DOHH2 (cell line): ENCODE data around the gene PHF21B.

ENCODE experiments used
- H3F3A ChIP-seq: fragments of 200-600 bp; sonication (generic), shearing (Covaris generic); 2 replicates; pipeline ENCODE4 v1.6.0; 2016; ENCODE audit warnings: antibody characterized with exemption, mild to moderate bottlenecking; ENCODE audit not compliant: control insufficient read depth, insufficient read depth
- H3K27ac ChIP-seq: fragments of 200-600 bp; sonication (generic); 2 replicates; pipeline ENCODE4 v1.5.1; 2014; ENCODE audit warnings: low read depth, mild to moderate bottlenecking, low read length, moderate library complexity
- H3K27me3 ChIP-seq: fragments of 200-600 bp; sonication (generic); 2 replicates; pipeline ENCODE4 v1.6.1; 2014; ENCODE audit warnings: mild to moderate bottlenecking, low read length, mixed read lengths; ENCODE audit not compliant: control insufficient read depth
- H3K36me3 ChIP-seq: fragments of 200-600 bp; sonication (generic); 2 replicates; pipeline ENCODE4 v1.6.1; 2014; ENCODE audit warnings: mild to moderate bottlenecking, low read length, moderate library complexity, mixed read lengths; ENCODE audit not compliant: control insufficient read depth
- H3K4me1 ChIP-seq: fragments of 200-600 bp; sonication (generic); 2 replicates; pipeline ENCODE4 v1.6.1; 2014; ENCODE audit warnings: mild to moderate bottlenecking, low read length, mixed read lengths; ENCODE audit not compliant: control insufficient read depth
- H3K4me2 ChIP-seq: fragments of 200-600 bp; sonication (generic); 2 replicates; pipeline ENCODE4 v1.6.0; 2014; ENCODE audit warnings: mild to moderate bottlenecking, low read length, moderate library complexity
- H3K4me3 ChIP-seq: fragments of 200-600 bp; sonication (generic); 2 replicates; pipeline ENCODE4 v1.5.1; 2014; ENCODE audit warnings: mild to moderate bottlenecking, low read length, mixed read lengths
- H3K79me2 ChIP-seq: fragments of 200-600 bp; sonication (generic); 2 replicates; pipeline ENCODE4 v1.6.1; 2014; ENCODE audit warnings: mild to moderate bottlenecking, low read length, mixed read lengths; ENCODE audit not compliant: control insufficient read depth
- H3K9me2 ChIP-seq: fragments of 200-600 bp; sonication (generic); replicated peaks from 2 replicates; pipeline ENCODE4 v1.6.1; 2014; ENCODE audit warnings: mild to moderate bottlenecking, low read length, mixed read lengths; ENCODE audit not compliant: control insufficient read depth
- H3K9me3 ChIP-seq: fragments of 200-600 bp; sonication (generic); 2 replicates; pipeline ENCODE4 v1.6.1; 2014; ENCODE audit warnings: antibody characterized with exemption, low read length, mixed read lengths; ENCODE audit not compliant: control insufficient read depth, insufficient read depth
- H4K20me1 ChIP-seq: fragments of 200-600 bp; sonication (generic); 2 replicates; pipeline ENCODE4 v1.6.0; 2014; ENCODE audit warnings: low read depth, mild to moderate bottlenecking, antibody characterized with exemption, low read length, moderate library complexity; ENCODE audit not compliant: control insufficient read depth, insufficient read depth
- EZH2phosphoT487 ChIP-seq: fragments of 200-600 bp; sonication (generic); IDR thresholded peaks from 2 replicates; pipeline ENCODE4 v1.6.1; 2017; ENCODE audit warnings: borderline replicate concordance, mild to moderate bottlenecking, antibody characterized with exemption, low read length, moderate library complexity, mixed read lengths
- TF ChIP-seq, protein P1 (sequence below): fragments of 200-600 bp; sonication (generic); IDR thresholded peaks from one replicate; pipeline ENCODE4 v1.5.1; 2014; ENCODE audit warnings: antibody characterized with exemption, mild to moderate bottlenecking, low read depth, low read length; ENCODE audit not compliant: poor library complexity, severe bottlenecking

PHF21B gene

DNA sequence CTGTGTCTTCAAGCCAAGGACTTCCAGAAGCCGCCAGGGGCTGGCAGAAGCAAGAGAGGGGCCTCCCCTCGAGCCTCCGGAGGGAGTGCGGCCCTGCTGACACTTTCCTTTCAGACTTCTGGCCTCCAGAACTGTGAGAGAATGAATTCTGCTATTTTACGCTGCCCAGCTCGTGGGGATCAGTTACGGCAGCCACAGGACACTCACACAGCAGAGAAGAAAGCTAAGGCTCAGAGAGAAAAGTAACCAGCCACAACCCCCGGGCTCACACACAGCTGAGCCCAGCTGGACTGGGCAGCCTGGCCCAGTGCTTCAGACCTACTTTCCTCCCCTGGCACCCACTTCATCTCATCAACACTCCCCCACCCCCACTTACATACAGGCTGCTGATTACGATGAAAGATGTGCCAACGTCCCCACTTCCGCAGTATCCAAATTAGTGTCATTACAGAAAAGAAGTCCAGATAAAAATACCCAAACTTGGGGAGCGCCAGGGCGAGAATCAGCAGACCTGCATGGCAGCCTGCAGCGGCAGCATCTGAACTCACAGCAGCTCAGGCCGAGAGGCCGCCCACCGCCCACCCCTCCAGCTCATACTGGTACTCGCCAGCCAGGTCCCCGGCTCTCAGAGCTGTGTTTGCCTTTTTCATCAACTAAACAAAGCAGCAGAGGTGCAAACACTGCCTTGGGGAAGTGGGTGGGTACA is 15.3 kb downstream of the PHF21B start:
- Histone ChIP-seq H3K27ac (no peak overlapping the region), H3K27me3 (no peaks in the 10 kb centered on the region), H3K4me2 (no peak overlapping the region), H3K79me2 (no peaks in the 10 kb centered on the region), H3K36me3 (no peaks in the 10 kb centered on the region), H3K9me2 (no peaks in the 10 kb centered on the region), H3F3A (no peaks in the 10 kb centered on the region), H4K20me1 (no peaks in the 10 kb centered on the region), H3K4me1 (no peaks in the 10 kb centered on the region), H3K9me3 (no peaks in the 10 kb centered on the region), H3K4me3 (no peak overlapping the region)
- TF ChIP-seq, protein P1, sequence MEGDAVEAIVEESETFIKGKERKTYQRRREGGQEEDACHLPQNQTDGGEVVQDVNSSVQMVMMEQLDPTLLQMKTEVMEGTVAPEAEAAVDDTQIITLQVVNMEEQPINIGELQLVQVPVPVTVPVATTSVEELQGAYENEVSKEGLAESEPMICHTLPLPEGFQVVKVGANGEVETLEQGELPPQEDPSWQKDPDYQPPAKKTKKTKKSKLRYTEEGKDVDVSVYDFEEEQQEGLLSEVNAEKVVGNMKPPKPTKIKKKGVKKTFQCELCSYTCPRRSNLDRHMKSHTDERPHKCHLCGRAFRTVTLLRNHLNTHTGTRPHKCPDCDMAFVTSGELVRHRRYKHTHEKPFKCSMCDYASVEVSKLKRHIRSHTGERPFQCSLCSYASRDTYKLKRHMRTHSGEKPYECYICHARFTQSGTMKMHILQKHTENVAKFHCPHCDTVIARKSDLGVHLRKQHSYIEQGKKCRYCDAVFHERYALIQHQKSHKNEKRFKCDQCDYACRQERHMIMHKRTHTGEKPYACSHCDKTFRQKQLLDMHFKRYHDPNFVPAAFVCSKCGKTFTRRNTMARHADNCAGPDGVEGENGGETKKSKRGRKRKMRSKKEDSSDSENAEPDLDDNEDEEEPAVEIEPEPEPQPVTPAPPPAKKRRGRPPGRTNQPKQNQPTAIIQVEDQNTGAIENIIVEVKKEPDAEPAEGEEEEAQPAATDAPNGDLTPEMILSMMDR: no peak
- TF ChIP-seq EZH2phosphoT487: no peak

DNA sequence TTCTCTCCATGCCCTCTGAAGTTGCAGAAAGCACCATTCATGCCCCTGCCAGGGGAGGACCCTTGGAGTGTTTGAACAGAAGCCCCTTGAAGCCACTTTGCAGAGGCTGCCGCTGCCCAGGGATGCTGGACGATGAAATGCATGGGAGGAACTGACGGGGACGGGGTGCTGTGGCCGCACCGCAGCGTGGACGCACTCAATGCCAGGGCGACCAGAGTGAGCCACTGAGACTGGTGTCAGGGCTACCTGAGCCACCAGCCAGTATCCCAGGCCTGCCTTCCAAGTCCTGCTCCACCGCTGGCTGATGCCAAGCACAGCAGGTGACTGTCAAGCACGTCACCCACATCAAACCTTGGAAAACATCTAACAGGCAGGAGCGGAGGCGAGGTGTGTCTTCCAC is 17.6 kb downstream of the PHF21B start:
- Histone ChIP-seq H3K27ac (no peak overlapping the region), H3K79me2 (no peaks in the 10 kb centered on the region), H3K4me3 (no peak overlapping the region), H3K4me1 (no peaks in the 10 kb centered on the region), H3K36me3 (no peaks in the 10 kb centered on the region), H3K27me3 (no peaks in the 10 kb centered on the region), H3K9me3 (no peaks in the 10 kb centered on the region), H4K20me1 (no peaks in the 10 kb centered on the region), H3K4me2 (no peak overlapping the region), H3K9me2 (no peaks in the 10 kb centered on the region), H3F3A (no peaks in the 10 kb centered on the region)
- TF ChIP-seq, protein P1: no peak
- TF ChIP-seq EZH2phosphoT487: no peak

DNA sequence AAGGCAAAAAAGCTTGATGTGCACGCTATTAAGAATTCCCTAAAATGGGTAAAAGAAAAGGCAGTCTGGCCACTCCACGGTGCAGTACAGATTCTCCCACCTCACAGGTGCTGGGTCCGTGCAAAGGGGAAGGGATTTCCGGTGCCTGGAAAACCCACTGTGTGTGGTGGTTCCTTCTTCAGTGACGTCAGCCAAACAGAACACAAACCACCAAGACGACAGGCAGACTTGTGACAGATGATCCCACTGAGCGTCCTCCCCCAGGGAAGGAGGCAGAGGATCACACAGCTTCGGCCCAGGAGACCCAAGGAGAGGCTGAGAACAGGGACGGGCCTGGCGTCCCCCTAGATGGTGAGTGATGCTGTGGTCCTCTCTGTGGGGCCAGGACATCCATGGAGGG is 18.6 kb downstream of the PHF21B start:
- no peak overlapping the region for H3K4me3 ChIP-seq
- TF ChIP-seq, protein P1: no peak
- no peak for TF ChIP-seq EZH2phosphoT487
- H3K9me2 ChIP-seq: no peaks in the 10 kb centered on the region
- H3K27me3 ChIP-seq: no peaks in the 10 kb centered on the region
- no peaks in the 10 kb centered on the region for H3K79me2 ChIP-seq
- no peak overlapping the region for H3K4me2 ChIP-seq
- H4K20me1 ChIP-seq: no peaks in the 10 kb centered on the region
- no peaks in the 10 kb centered on the region for H3K9me3 ChIP-seq
- H3K36me3 ChIP-seq: no peaks in the 10 kb centered on the region
- H3K4me1 ChIP-seq: no peaks in the 10 kb centered on the region
- no peak overlapping the region for H3K27ac ChIP-seq
- no peaks in the 10 kb centered on the region for H3F3A ChIP-seq
